IPS DF 4.7 (cell line): ENCODE results near the gene STX4.

Experiments used
- DNase-seq: peaks from one replicate; pipeline ENCODE4 v3.0.0-alpha.2; 2013; ENCODE audit warnings: low spot score; ENCODE audit errors: extremely low read depth

STX4 gene

GRCh38 chr16:31064882-31065461 is 31.6 kb downstream of the STX4 start:
- DNase-seq: no peak

DNA sequence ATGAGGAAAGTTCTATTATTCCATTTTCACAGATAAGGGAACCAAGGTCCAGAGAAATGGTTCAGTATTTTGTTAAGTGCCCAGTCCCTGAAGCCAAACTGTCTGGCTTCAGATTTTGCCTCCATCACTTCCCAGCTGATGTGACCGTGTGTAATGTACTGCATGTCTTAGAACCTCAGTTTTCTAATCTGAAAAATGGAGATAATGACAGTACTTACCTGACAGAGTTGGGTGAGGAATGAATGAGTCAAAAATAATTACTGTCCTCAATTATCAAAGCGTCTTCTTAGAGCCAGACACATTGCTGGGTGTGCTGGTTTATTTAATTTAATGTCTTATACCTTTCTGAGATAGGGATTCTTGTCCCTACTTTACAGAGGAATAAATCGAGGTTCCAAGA is 34.0 kb downstream of the STX4 start:
- DNase-seq: no peak

DNA sequence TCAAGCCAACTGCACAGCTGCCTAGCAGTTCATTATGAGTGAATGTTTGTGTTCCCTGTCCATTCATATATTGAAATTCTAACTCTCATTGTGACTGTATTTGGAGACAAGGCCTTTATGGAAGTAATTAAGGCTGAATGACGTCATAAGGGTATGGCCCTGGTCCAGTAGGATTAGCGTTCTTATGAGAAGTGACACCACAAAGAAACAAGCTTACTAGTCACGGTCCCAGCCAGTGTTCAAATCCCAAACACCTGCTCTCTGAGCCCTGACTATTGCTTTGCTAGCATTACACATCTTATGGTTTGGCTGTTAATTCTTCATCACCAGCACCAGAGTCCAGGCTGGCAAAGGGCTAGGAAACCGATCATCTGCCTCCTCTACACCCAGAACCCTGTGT is 38.5 kb downstream of the STX4 start:
- no peak for DNase-seq

GRCh38 chr16:31072540-31073141 is 39.3 kb downstream of the STX4 start:
- DNase-seq: no peak

- no peak for DNase-seq
These were observed 40.0 kb downstream of the STX4 start for GRCh38 chr16:31073142-31073969.

DNA sequence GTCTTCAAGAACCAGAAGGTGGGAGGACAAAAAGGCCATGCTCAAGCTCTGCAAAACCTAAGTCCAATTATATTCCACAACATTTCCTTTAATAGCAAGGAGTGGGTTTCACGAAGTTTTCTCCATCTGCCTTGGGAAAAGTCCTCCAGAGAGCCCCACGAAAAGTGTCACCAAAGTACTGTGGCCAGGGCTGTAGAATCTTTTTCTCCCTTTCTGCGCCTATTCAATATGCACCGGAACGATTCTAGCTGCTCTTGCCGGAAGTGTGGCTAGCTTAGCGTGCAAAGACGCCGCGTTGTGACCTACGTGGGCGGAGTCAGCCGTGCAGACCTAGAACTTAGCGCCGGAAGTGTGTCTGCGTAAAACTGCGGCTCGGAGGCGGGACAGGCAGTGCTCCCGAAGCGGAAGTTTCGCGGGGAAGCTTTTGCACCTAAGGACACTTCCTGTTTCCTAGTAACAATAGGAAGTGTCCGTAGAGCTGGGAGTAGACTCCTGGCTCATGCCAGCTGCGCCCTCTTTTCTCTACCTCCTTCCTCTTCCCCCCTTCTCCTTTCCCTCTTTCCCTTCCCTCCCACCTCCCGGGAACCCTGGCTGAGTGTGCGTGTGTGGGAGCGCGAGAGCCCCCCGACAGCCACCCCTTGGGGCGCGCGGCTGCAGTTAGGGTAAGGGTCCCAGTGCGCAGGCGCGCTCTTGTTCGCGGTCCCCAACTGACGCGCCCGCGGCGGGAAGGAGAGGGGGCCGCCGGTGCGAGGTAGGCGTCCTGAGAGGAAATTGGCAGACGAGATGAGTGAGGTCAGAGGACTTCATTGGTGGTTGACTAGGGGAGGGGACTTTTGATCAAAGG is 40.8 kb downstream of the STX4 start, which contains the start of the genes ZNF646 and ZNF668:
Gene ZNF646, plus strand, starts transcription at position 453 of the 844 bp plus-strand sequence. CDS start 1,903 bp downstream, outside the sequence.
Gene ZNF668, minus strand, starts transcription at position 271 of the 844 bp plus-strand sequence. CDS start 9,781 bp downstream, outside the sequence.
- peak; percentile 95 for DNase-seq

GRCh38 chr16:31074814-31075183 is 41.4 kb downstream of the STX4 start:
- no peak for DNase-seq

DNA sequence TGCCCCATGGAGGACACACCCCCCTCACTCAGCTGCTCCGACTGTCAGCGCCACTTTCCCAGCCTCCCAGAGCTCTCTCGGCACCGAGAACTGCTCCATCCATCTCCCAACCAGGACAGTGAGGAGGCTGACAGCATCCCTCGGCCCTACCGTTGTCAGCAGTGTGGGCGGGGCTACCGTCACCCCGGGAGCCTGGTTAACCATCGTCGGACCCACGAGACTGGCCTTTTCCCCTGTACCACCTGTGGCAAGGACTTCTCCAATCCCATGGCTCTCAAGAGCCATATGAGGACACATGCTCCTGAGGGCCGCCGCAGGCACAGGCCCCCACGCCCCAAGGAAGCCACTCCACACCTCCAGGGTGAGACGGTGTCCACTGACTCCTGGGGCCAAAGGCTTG is 43.0 kb downstream of the STX4 start:
- no peak for DNase-seq

DNA sequence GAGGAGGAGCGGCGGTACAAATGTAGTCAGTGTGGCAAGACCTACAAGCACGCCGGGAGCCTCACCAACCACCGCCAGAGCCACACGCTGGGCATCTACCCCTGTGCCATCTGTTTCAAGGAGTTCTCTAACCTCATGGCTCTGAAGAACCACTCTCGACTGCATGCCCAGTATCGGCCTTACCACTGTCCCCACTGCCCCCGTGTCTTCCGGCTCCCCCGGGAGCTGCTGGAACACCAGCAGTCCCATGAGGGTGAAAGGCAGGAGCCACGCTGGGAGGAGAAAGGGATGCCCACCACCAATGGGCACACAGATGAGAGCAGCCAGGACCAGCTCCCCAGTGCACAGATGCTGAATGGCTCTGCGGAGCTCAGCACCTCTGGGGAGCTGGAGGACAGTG is 43.7 kb downstream of the STX4 start:
- no peak for DNase-seq

DNA sequence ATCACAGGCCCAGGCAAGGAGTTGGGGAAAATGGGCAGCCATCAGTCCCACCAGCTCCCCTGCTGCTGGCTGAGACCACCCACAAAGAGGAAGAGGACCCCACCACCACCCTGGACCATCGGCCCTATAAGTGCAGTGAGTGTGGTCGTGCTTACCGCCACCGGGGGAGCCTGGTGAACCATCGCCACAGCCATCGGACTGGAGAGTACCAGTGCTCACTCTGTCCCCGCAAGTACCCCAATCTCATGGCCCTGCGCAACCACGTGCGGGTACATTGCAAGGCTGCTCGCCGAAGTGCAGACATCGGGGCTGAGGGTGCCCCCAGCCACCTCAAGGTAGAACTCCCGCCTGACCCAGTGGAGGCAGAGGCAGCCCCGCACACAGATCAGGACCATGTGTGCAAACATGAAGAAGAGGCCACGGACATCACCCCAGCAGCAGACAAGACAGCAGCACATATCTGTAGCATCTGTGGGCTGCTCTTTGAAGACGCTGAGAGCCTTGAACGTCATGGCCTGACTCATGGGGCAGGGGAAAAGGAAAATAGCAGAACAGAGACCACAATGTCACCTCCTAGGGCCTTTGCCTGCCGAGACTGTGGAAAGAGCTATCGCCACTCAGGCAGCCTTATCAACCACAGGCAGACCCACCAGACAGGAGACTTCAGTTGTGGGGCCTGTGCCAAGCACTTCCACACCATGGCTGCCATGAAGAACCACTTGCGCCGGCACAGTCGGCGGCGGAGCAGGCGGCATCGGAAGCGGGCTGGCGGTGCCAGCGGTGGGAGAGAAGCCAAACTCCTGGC is 44.4 kb downstream of the STX4 start:
- no peak for DNase-seq

DNA sequence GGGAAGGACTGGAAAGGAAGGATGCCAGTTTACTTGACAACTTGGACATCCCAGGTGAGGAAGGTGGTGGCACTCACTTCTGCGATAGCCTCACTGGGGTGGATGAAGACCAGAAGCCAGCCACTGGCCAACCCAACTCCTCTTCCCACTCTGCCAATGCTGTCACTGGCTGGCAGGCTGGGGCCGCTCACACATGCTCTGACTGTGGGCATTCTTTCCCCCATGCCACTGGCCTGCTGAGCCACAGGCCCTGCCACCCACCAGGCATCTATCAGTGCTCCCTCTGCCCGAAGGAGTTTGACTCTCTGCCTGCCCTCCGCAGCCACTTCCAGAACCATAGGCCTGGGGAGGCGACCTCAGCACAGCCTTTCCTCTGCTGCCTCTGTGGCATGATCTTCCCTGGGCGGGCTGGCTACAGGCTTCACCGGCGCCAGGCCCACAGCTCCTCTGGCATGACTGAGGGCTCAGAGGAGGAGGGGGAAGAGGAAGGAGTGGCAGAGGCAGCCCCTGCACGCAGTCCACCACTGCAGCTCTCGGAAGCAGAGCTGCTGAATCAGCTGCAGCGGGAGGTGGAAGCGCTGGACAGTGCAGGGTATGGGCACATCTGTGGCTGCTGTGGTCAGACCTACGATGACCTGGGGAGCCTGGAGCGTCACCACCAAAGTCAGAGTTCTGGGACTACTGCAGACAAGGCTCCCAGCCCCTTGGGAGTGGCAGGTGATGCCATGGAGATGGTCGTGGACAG is 45.4 kb downstream of the STX4 start:
- no peak for DNase-seq

GRCh38 chr16:31079342-31079944 is 46.1 kb downstream of the STX4 start:
- DNase-seq: no peak

DNA sequence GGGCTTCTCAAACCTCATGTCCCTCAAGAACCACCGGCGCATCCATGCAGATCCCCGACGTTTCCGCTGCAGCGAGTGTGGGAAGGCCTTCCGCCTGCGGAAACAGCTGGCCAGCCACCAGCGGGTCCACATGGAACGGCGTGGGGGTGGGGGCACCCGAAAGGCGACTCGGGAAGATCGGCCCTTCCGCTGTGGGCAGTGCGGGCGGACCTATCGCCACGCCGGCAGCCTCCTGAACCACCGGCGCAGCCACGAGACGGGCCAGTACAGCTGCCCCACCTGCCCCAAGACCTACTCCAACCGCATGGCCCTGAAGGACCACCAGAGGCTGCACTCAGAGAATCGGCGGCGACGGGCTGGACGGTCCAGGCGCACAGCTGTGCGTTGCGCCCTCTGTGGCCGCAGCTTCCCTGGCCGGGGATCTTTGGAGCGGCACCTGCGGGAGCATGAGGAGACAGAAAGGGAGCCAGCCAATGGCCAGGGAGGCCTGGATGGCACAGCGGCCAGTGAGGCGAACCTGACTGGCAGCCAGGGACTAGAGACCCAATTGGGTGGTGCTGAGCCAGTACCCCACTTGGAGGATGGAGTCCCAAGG is 46.8 kb downstream of the STX4 start:
- no peak for DNase-seq

DNA sequence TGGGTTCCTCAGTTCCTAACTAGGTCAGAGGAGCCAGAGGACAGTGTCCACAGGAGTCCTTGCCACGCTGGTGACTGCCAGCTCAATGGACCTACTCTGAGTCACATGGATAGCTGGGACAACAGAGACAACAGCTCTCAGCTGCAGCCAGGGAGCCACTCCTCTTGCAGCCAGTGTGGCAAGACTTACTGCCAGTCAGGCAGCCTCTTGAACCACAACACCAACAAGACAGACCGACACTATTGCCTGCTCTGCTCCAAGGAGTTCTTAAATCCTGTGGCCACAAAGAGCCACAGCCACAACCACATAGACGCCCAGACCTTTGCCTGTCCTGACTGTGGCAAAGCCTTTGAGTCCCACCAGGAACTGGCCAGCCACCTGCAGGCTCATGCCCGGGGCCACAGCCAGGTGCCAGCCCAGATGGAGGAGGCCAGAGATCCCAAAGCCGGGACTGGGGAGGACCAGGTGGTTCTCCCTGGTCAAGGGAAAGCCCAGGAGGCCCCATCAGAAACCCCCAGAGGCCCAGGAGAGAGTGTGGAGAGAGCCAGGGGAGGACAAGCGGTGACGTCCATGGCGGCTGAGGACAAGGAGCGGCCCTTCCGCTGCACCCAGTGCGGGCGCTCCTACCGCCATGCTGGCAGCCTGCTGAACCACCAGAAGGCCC is 47.5 kb downstream of the STX4 start:
- no peak for DNase-seq

GRCh38 chr16:31081428-31082351 is 48.3 kb downstream of the STX4 start:
- no peak for DNase-seq

- no peak for DNase-seq
These were observed 49.1 kb downstream of the STX4 start for GRCh38 chr16:31082368-31083045.

GRCh38 chr16:31083081-31083480 is 49.7 kb downstream of the STX4 start:
- no peak for DNase-seq
